Lung (tissue), 12 donors: Measurements from ENCODE around the gene ABHD8. TPM values are rescaled to one million over a fixed set of nuclear protein-coding genes. Genes with fewer than 3 reads are reported as not detected.

ENCODE experiments used
- ATAC-seq: fragments of 200-7000 bp; cut with Tn5 transposase; one replicate; pipeline ENCODE4 v1.9.1; 2020; ENCODE audit warnings: moderate number of reproducible peaks; ENCODE audit not compliant: insufficient read depth, low FRiP score
- DNase-seq, 3 donors: peaks; one replicate each; pipeline ENCODE4 v3.0.0-alpha.2; 2013 to 2017
- H3K27ac ChIP-seq, 2 donors: one replicate each; pipeline ENCODE4 v1.5.1; 2013; ENCODE audit warnings: mild to moderate bottlenecking in 2 of 2, moderate library complexity in 2 of 2, control low read depth in 1 of 2, inconsistent platforms in 1 of 2, low read depth in 1 of 2, low read length in 1 of 2
- H3K27me3 ChIP-seq, 3 donors: one replicate each; pipeline ENCODE4 v1.5.1; 2013; ENCODE audit warnings: low read length in 2 of 3; ENCODE audit not compliant: control insufficient read depth in 3 of 3, insufficient read depth in 3 of 3
- H3K36me3 ChIP-seq, 4 donors: one replicate each; pipeline ENCODE4 v1.5.1; 2013; ENCODE audit warnings: low read length in 4 of 4, mild to moderate bottlenecking in 1 of 4, moderate library complexity in 1 of 4; ENCODE audit not compliant: control insufficient read depth in 4 of 4, insufficient read depth in 4 of 4
- H3K4me1 ChIP-seq, 5 donors: one replicate each; pipeline ENCODE4 v1.5.1; 2013; ENCODE audit warnings: low read length in 5 of 5, mild to moderate bottlenecking in 2 of 5, moderate library complexity in 1 of 5; ENCODE audit not compliant: control insufficient read depth in 5 of 5, insufficient read depth in 5 of 5
- H3K4me3 ChIP-seq: one replicate; pipeline ENCODE4 v1.5.1; 2013; ENCODE audit warnings: mild to moderate bottlenecking, control low read depth, moderate library complexity
- H3K9ac ChIP-seq, 2 donors: one replicate each; pipeline ENCODE4 v1.5.1; 2013; ENCODE audit warnings: low read length in 2 of 2, control low read depth in 1 of 2; ENCODE audit not compliant: insufficient read depth in 1 of 2
- H3K9me3 ChIP-seq, 4 donors: one replicate each; pipeline ENCODE4 v1.5.1; 2013; ENCODE audit warnings: low read length in 3 of 4, mild to moderate bottlenecking in 1 of 4, moderate library complexity in 1 of 4; ENCODE audit not compliant: control insufficient read depth in 4 of 4, insufficient read depth in 3 of 4
- WGBS, 2 donors: extraction: QIAGEN DNeasy Blood & Tissue Kit; methylation state at CpG; one replicate each; pipeline ENCODE4 v1.1.7; 2013; 5-methylcytosine and 5-hydroxymethylcytosine counted together
- polyA plus RNA-seq, 2 donors: library from polyadenylated mRNA; stranded (reverse); fragments of 200-250 nt; gene quantifications; one replicate each; pipeline ENCODE4 v1.2.1, GENCODE V29; 2013
- total RNA-seq, 2 donors: library from RNA; depleted of rRNA in 1 of 2; stranded (reverse); fragments of >200 nt in 1 of 2; gene quantifications; one replicate each; pipeline ENCODE4 v1.2.1, GENCODE V29; 2014 to 2021
- TF ChIP-seq, protein P1 (sequence below): IDR thresholded peaks from 2 replicates; pipeline ENCODE4 v1.5.1; 2012; ENCODE audit warnings: mild to moderate bottlenecking; ENCODE audit errors: control extremely low read depth, extremely low read depth
- donor health status: control.
- donor health status: control.
- donor health status: Bipolar disorder and iron deficiency.
- donor health status: healthy.
- donor health status: DM: yes; HTN: yes; CAD: no.

Gene ABHD8
- total and polyA plus RNA-seq, 4 donors = 12.8 to 23.0 (median 15.1) TPM

DNA sequence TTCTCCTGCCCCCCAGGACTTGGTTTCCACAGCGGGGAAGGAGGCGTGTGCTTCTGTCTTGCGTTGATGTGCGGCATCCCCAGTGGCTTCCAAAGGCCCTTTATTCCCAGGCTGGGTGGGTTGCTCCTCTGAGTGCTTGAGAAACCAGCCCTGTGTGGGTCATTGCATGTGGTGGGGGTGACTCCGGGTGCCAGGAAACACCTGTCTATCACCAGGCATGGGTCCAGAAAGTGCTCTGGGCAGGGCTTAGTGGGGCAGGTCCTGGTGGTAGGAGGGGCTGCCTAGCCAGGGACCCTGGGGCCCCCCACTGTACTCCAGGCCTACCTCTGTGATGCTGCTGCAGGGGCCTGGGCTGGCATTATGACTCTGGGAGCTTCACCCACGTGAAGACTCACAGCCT, 15.7 kb upstream of the ABHD8 start:
- Histone ChIP-seq H3K9ac (no peak overlapping the region), H3K9me3 (peaks cover 0 to 2% (median 0%) of the 10 kb centered on the region in 4 donors), H3K4me1 (peaks cover 0 to 6% (median 0%) of the 10 kb centered on the region in 5 donors), H3K36me3 (peaks cover 13 to 48% (median 19%) of the 10 kb centered on the region in 4 donors), H3K27ac (no peak overlapping the region), H3K27me3 (no peaks in the 10 kb centered on the region), H3K4me3 (no peak overlapping the region)
- TF ChIP-seq, protein P1, sequence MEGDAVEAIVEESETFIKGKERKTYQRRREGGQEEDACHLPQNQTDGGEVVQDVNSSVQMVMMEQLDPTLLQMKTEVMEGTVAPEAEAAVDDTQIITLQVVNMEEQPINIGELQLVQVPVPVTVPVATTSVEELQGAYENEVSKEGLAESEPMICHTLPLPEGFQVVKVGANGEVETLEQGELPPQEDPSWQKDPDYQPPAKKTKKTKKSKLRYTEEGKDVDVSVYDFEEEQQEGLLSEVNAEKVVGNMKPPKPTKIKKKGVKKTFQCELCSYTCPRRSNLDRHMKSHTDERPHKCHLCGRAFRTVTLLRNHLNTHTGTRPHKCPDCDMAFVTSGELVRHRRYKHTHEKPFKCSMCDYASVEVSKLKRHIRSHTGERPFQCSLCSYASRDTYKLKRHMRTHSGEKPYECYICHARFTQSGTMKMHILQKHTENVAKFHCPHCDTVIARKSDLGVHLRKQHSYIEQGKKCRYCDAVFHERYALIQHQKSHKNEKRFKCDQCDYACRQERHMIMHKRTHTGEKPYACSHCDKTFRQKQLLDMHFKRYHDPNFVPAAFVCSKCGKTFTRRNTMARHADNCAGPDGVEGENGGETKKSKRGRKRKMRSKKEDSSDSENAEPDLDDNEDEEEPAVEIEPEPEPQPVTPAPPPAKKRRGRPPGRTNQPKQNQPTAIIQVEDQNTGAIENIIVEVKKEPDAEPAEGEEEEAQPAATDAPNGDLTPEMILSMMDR = no peak
- no peak for ATAC-seq
- WGBS, 2 donors = 68 to 74% methylated on average over 6 of the region's 6 CpGs
- no peak for DNase-seq

DNA sequence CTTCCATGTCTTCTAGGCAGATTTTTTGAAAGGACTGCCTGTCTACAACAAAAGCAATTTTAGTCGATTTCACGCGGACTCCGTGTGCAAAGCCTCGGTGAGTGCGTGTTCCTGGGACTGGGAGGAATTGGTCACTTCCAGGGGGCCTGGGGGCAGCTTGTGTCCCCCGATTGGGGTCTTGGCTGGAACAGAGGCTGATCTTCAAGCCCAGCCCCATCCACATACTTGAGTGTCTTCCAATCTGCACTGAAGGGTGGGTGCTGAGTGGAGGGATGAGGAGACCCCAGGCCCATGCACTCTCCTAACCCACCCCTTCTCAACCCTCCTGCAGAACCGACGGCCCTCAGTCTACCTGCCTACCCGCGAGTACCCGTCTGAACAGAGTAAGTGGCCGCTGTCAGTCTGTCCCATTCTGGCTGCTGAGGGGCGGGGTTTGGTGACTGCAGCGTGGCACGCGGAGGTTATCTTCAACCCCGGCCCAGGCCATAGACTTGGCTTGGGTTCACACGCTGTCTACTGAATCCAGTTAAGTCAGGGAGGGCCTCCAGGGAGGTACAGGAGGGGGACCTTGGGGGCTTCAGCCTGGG, 10.9 kb upstream of the ABHD8 start:
- no peaks in the 10 kb centered on the region for H3K27me3 ChIP-seq
- no peak overlapping the region for H3K27ac ChIP-seq
- H3K36me3 ChIP-seq = peaks cover 11 to 37% (median 12%) of the 10 kb centered on the region in 4 donors
- no peak for DNase-seq
- H3K4me3 ChIP-seq = no peak overlapping the region
- no peak for ATAC-seq
- TF ChIP-seq, protein P1 = no peak
- H3K4me1 ChIP-seq = peaks cover 0 to 8% (median 6%) of the 10 kb centered on the region in 5 donors
- 94 to 97% methylated on average over 19 of the region's 19 CpGs for WGBS, 2 donors
- H3K9me3 ChIP-seq = no peaks in the 10 kb centered on the region
- H3K9ac ChIP-seq = no peak overlapping the region

DNA sequence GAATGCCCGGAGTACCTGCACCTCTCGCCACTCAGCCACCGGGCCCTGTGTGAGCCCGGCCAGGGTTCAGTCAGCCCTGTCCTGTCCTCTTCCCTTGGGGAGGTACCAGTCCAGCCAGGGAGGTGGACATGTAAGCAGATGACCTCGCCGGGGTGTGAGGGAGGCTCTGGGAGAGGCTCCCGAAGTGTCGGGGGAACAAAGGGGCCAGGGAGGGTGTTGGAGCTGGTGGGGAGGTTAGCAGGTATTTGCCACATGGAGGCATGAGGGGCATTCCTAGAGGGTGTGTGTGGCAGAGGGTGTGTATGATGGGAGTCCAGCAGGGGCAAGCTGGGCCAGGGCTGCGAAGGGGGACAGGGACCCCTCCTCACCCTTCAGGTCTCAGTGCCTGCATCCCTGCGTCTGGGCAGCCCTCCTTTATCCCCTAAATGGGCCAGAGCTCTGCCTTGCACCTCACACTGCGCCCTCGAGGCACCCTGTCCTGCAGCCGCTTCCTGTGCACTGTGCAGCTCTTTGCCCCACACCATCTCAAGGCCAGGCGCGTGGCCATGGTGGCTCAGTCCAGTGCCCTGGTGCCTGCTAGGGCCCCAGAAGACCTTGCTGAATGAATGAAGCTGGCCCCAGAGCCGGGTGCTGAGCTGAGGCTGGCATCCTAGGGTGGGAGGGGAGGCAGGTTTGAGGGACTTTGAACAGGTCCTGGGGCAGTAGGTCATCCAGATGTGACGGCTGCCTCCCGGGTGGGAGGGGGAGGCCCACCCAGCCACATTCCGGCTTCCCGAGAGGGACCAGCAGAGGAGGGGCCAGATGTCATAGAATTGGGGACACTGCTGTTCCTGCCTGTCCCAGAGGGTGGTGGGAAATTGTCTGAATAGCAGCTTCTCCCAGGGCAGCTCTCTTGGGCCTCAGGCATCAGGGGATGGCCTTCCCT, 9.2 kb upstream of the ABHD8 start:
- DNase-seq (no peak), ATAC-seq (no peak)
- H3K4me3 ChIP-seq = no peak overlapping the region
- peaks cover 11 to 31% (median 12%) of the 10 kb centered on the region in 4 donors for H3K36me3 ChIP-seq
- peak overlapping the region in 1 of 2 donors; percentile 6 for H3K27ac ChIP-seq
- TF ChIP-seq, protein P1 = no peak
- no peak overlapping the region for H3K9ac ChIP-seq
- no peaks in the 10 kb centered on the region for H3K27me3 ChIP-seq
- no peaks in the 10 kb centered on the region for H3K9me3 ChIP-seq
- 79 to 94% methylated on average over 20 of the region's 20 CpGs for WGBS, 2 donors
- peaks cover 0 to 8% (median 6%) of the 10 kb centered on the region in 5 donors for H3K4me1 ChIP-seq
